ENCODE measurements around the gene MTIF3.

Gene MTIF3

GRCh38 chr13:27489456-27489855 lies 39.1 kb upstream of the MTIF3 start:
- H3K4me3 ChIP-seq (ENCODE audit: low read length): no peak overlapping the region
- no peak for TF ChIP-seq CTCF (conservative IDR thresholded peaks at IDR 0.05; ENCODE audit: low read length)
- DNase-seq (ENCODE audit: low read depth): no peak

GRCh38 chr13:27487776-27488175 lies 37.4 kb upstream of the MTIF3 start:
- peak; percentile 19; the same call in 1 of the 2 replicates for TF ChIP-seq CTCF (conservative IDR thresholded peaks at IDR 0.05; ENCODE audit: low read length)
- no peak overlapping the region for H3K4me3 ChIP-seq (ENCODE audit: low read length)
- DNase-seq (ENCODE audit: low read depth): peak; percentile 70

GRCh38 chr13:27483421-27483820 lies 33.1 kb upstream of the MTIF3 start:
- no peak for TF ChIP-seq CTCF (conservative IDR thresholded peaks at IDR 0.05; ENCODE audit: low read length)

GRCh38 chr13:27482983-27483382 lies 32.6 kb upstream of the MTIF3 start:
- DNase-seq (ENCODE audit: low read depth): no peak
- H3K4me3 ChIP-seq (ENCODE audit: low read length): no peak overlapping the region

More at GRCh38 chr13:27483421-27483820, 33.1 kb upstream of the MTIF3 start:
- no peak for DNase-seq (ENCODE audit: low read depth)
- no peak overlapping the region for H3K4me3 ChIP-seq (ENCODE audit: low read length)

GRCh38 chr13:27481766-27482165 lies 31.4 kb upstream of the MTIF3 start:
- peak; percentile 57 for TF ChIP-seq CTCF (conservative IDR thresholded peaks at IDR 0.05; ENCODE audit: low read length)
- H3K4me3 ChIP-seq (ENCODE audit: low read length): no peak overlapping the region
- DNase-seq (ENCODE audit: low read depth): no peak

More at GRCh38 chr13:27482983-27483382, 32.6 kb upstream of the MTIF3 start:
- no peak for TF ChIP-seq CTCF (conservative IDR thresholded peaks at IDR 0.05; ENCODE audit: low read length)

GRCh38 chr13:27476943-27477703 lies 26.8 kb upstream of the MTIF3 start:
- peak; percentile 48 for DNase-seq (ENCODE audit: low read depth)

More at GRCh38 chr13:27476943-27477703, 26.8 kb upstream of the MTIF3 start:
- H3K4me3 ChIP-seq (ENCODE audit: low read length): no peak overlapping the region
- TF ChIP-seq CTCF (conservative IDR thresholded peaks at IDR 0.05; ENCODE audit: low read length): 0 out of 2 replicates have a peak, but pooled peaks have one; percentile 9
